B cell (primary cell): ENCODE data around the gene DCBLD1. TPM values are rescaled to one million over a fixed set of nuclear protein-coding genes. Genes with fewer than 3 reads are reported as not detected.

Experiments used
- ATAC-seq: fragments of 200-7000 bp; cut with Tn5 transposase; one replicate; pipeline ENCODE4 v1.10.0; 2021; ENCODE audit warnings: low read depth, mild to moderate bottlenecking, moderate number of reproducible peaks, moderate library complexity
- CTCF ChIA-PET: fragments of 350-600 bp; sonication (Branson Sonifier 250); formaldehyde crosslinking; loops from one replicate; lab custom pipeline; 2021; ENCODE audit warnings: antibody characterized with exemption, inconsistent platforms; lab: Charles Lee
- POLR2A ChIA-PET: fragments of 350-600 bp; sonication (Branson Sonifier 250); formaldehyde crosslinking; loops from one replicate; lab custom pipeline; 2021; ENCODE audit warnings: antibody characterized with exemption; lab: Charles Lee
- DNase-seq: peaks from one replicate; pipeline ENCODE4 v3.0.0; 2013
- H2AFZ ChIP-seq: 2 replicates; pipeline ENCODE4 v1.6.1; 2012; ENCODE audit warnings: mild to moderate bottlenecking, low read depth, low read length; ENCODE audit not compliant: insufficient read depth, poor library complexity, severe bottlenecking
- H3K27ac ChIP-seq, 2 donors: 1 replicate in 1 of 2; 2 replicates in 1 of 2; pipeline ENCODE4 v1.5.1; 2012 to 2013; ENCODE audit warnings: low read length in 2 of 2, mild to moderate bottlenecking in 2 of 2, moderate library complexity in 1 of 2
- H3K27me3 ChIP-seq, 4 experiments: fragments of 200-600 bp in 1 of 4; sonication (generic) in 1 of 4; replicated peaks in 1 of 4; 1 replicate in 2 of 4; 2 replicates in 2 of 4; pipeline versions ENCODE4 v1.6.1 to v1.7.0; 2013 to 2016; ENCODE audit warnings: low read length in 3 of 4, mild to moderate bottlenecking in 2 of 4, mixed read lengths in 1 of 4, moderate library complexity in 1 of 4; ENCODE audit not compliant: insufficient read depth in 4 of 4, control insufficient read depth in 3 of 4; ENCODE audit errors: control extremely low read depth in 1 of 4
- H3K36me3 ChIP-seq, 2 experiments: replicated peaks in 1 of 2; 1 replicate in 1 of 2; 2 replicates in 1 of 2; pipeline versions ENCODE4 v1.6.1 to v1.7.1; 2013; ENCODE audit warnings: low read length in 1 of 2; ENCODE audit not compliant: insufficient read depth in 2 of 2, control insufficient read depth in 1 of 2; ENCODE audit errors: control extremely low read depth in 1 of 2, extremely low read depth in 1 of 2
- H3K4me1 ChIP-seq, 2 donors: fragments of 200-600 bp in 1 of 2; sonication (generic) in 1 of 2; 1 replicate in 1 of 2; 2 replicates in 1 of 2; pipeline versions ENCODE4 v1.5.1 to v1.6.1; 2013 to 2017; ENCODE audit warnings: low read length in 2 of 2; ENCODE audit not compliant: control insufficient read depth in 2 of 2, insufficient read depth in 2 of 2
- H3K4me2 ChIP-seq: replicated peaks from 2 replicates; pipeline ENCODE3; 2012; ENCODE audit warnings: mild to moderate bottlenecking, low read depth, low read length; ENCODE audit not compliant: poor library complexity, severe bottlenecking
- H3K4me3 ChIP-seq, 5 experiments: fragments of 200-600 bp in 1 of 5; sonication (generic) in 1 of 5; 1 replicate in 3 of 5; 2 replicates in 2 of 5; pipeline versions ENCODE4 v1.5.1 to v1.7.0; 2011 to 2016; ENCODE audit warnings: low read length in 4 of 5, mild to moderate bottlenecking in 4 of 5, low read depth in 2 of 5, control low read depth in 1 of 5, moderate library complexity in 1 of 5; ENCODE audit not compliant: insufficient read depth in 1 of 5; ENCODE audit errors: control extremely low read depth in 1 of 5, extremely low read depth in 1 of 5
- H3K79me2 ChIP-seq: fragments of 200-600 bp; sonication (generic); one replicate; pipeline ENCODE4 v1.6.0; 2016; ENCODE audit warnings: low read length; ENCODE audit not compliant: control insufficient read depth, insufficient read depth
- H3K9ac ChIP-seq: fragments of 200-600 bp; sonication (generic); 2 replicates; pipeline ENCODE4 v1.6.1; 2017; ENCODE audit warnings: mild to moderate bottlenecking, low read length, moderate library complexity
- H3K9me3 ChIP-seq, 3 donors: one replicate each; pipeline versions ENCODE4 v1.6.1 to v1.7.1; 2013; ENCODE audit warnings: low read length in 2 of 3; ENCODE audit not compliant: control insufficient read depth in 2 of 3, insufficient read depth in 1 of 3; ENCODE audit errors: control extremely low read depth in 1 of 3
- H4K20me1 ChIP-seq: 2 replicates; pipeline ENCODE4 v1.6.0; 2012; ENCODE audit warnings: mild to moderate bottlenecking, low read length; ENCODE audit not compliant: insufficient read depth, control insufficient read depth, poor library complexity, severe bottlenecking
- H3K27ac Mint-ChIP-seq: one replicate; pipeline ENCODE4 v1.8.0; 2021; ENCODE audit warnings: mixed read lengths
- H3K27me3 Mint-ChIP-seq: one replicate; pipeline ENCODE4 v1.8.0; 2021; ENCODE audit warnings: mixed read lengths
- H3K4me1 Mint-ChIP-seq: one replicate; pipeline ENCODE4 v1.8.0; 2021; ENCODE audit warnings: mixed read lengths
- H3K4me3 Mint-ChIP-seq: one replicate; pipeline ENCODE4 v1.8.0; 2021; ENCODE audit warnings: mixed read lengths
- H3K9me3 Mint-ChIP-seq: one replicate; pipeline ENCODE4 v1.8.0; 2022; ENCODE audit warnings: mixed read lengths; ENCODE audit not compliant: insufficient read depth
- CTCF ChIP-seq: fragments of 200-600 bp; IDR thresholded peaks from one replicate; pipeline ENCODE4 v1.8.0; 2022; ENCODE audit warnings: antibody characterized with exemption, mild to moderate bottlenecking
- EZH2 ChIP-seq: IDR thresholded peaks from 2 replicates; pipeline ENCODE4 v1.6.1; 2012; ENCODE audit warnings: borderline replicate concordance, low read depth, mild to moderate bottlenecking, moderate library complexity, low read length; ENCODE audit not compliant: insufficient read depth, poor library complexity, severe bottlenecking
- WGBS: methylation state at CpG from one replicate; pipeline ENCODE4 v1.1.5; 2013; ENCODE audit warnings: missing lambda C conversion rate; ENCODE audit not compliant: insufficient coverage; 5-methylcytosine and 5-hydroxymethylcytosine counted together
- intact Hi-C: fragments of 100-400 bp; cut with micrococcal nuclease; formaldehyde crosslinking; loops from one replicate; pipeline ENCODE4 v1.10.0; 2022
- polyA plus RNA-seq: library from polyadenylated mRNA; depleted of rRNA; stranded (reverse); fragments of >200 nt; gene quantifications from 2 replicates; pipeline ENCODE4 v1.2.3, GENCODE V29; 2012
- total RNA-seq, 2 donors: library from RNA; stranded (reverse); fragments of 120-200 nt in 1 of 2; gene quantifications; 1 replicate in 1 of 2; 2 replicates in 1 of 2; pipeline versions ENCODE4 v1.2.3 to v1.2.4, GENCODE V29; 2013 to 2022

DCBLD1 gene
- total and polyA plus RNA-seq, 2 donors (not counting 1 experiment from before 2014, with no cell fraction given) = 0.21 to 0.37 TPM

- Mint-ChIP-seq H3K4me1 (peaks cover 3% of the 10 kb centered on the region), H3K27me3 (peaks cover 4% of the 10 kb centered on the region), H3K9me3 (no peaks in the 10 kb centered on the region), H3K27ac (no peak overlapping the region), H3K4me3 (no peak overlapping the region)
- peaks cover 0 to 5% of the 10 kb centered on the region in 2 donors for H3K4me1 ChIP-seq
- no peak overlapping the region for H3K27ac ChIP-seq
- ATAC-seq (no peak), DNase-seq (no peak)
- H2AFZ ChIP-seq = no peak overlapping the region
- ChIA-PET POLR2A (no interaction called here), CTCF (interaction anchor here (1.1 to 3.5 kb wide), 4 partner anchors 10 to 109 kb away, joined by 3 to 17 read pairs (median 8); no protein-coding TSS in a partner anchor)
- WGBS = 71% methylated on average over 1 of the region's 3 CpGs
- peaks cover 4 to 10% of the 10 kb centered on the region in 2 experiments for H3K36me3 ChIP-seq
- H3K9me3 ChIP-seq = no peaks in the 10 kb centered on the region
- no peak overlapping the region for H3K4me2 ChIP-seq
- TF ChIP-seq CTCF (no peak), EZH2 (no peak)
- no peaks in the 10 kb centered on the region for H3K27me3 ChIP-seq
- no peak overlapping the region for H3K4me3 ChIP-seq
- no peaks in the 10 kb centered on the region for H3K79me2 ChIP-seq
- H3K9ac ChIP-seq = no peak overlapping the region
- intact Hi-C loops = loop anchor here (2.0 kb wide), 1 partner anchor 47 kb away; no protein-coding TSS in a partner anchor
- no peaks in the 10 kb centered on the region for H4K20me1 ChIP-seq
These were observed 75.5 kb downstream of the DCBLD1 start for GRCh38 chr6:117557951-117558350.

GRCh38 chr6:117558818-117559217 lies 76.3 kb downstream of the DCBLD1 start:
- H3K4me3 Mint-ChIP-seq = no peak overlapping the region
- CTCF ChIA-PET = interaction anchor here (1.2 to 3.5 kb wide), 3 partner anchors 9 to 109 kb away, joined by 4 to 17 read pairs (median 12); no protein-coding TSS in a partner anchor
- Histone ChIP-seq H3K27me3 (no peaks in the 10 kb centered on the region), H2AFZ (no peak overlapping the region), H3K4me3 (no peak overlapping the region), H3K27ac (no peak overlapping the region), H3K79me2 (no peaks in the 10 kb centered on the region), H3K4me1 (peaks cover 0 to 5% of the 10 kb centered on the region in 2 donors), H3K4me2 (no peak overlapping the region), H3K36me3 (peaks cover 4 to 15% of the 10 kb centered on the region in 2 experiments), H3K9ac (no peak overlapping the region), H3K9me3 (no peaks in the 10 kb centered on the region), H4K20me1 (no peaks in the 10 kb centered on the region)
- no peak overlapping the region for H3K27ac Mint-ChIP-seq
- intact Hi-C loops = no loop called here
- no peaks in the 10 kb centered on the region for H3K9me3 Mint-ChIP-seq
- H3K27me3 Mint-ChIP-seq = peaks cover 4% of the 10 kb centered on the region
- no peak for ATAC-seq
- 97% methylated on average over 3 of the region's 4 CpGs for WGBS
- peaks cover 3% of the 10 kb centered on the region for H3K4me1 Mint-ChIP-seq
- TF ChIP-seq CTCF (no peak), EZH2 (no peak)
- POLR2A ChIA-PET = no interaction called here
- no peak for DNase-seq
